Measurements from ENCODE around the gene ADAMTS9.

Gene ADAMTS9

GRCh38 chr3:64574194-64574593, 113.6 kb downstream of the ADAMTS9 start:
- Histone ChIP-seq H3K9me3 (replicated peaks in 1 of 2; ENCODE audit: control insufficient read depth in 2 of 2, insufficient read depth in 1 of 2, low read depth in 1 of 2, low read length in 2 of 2) (no peaks in the 10 kb centered on the region), H3K27ac (replicated peaks; ENCODE audit: low read length) (no peak overlapping the region), H2BK15ac (ENCODE audit: low read length) (no peak overlapping the region), H2AFZ (ENCODE audit: low read length) (no peak overlapping the region), H3K4me2 (ENCODE audit: insufficient read depth, low read length, poor library complexity, severe bottlenecking) (no peak overlapping the region), H2BK12ac (ENCODE audit: low read length) (no peak overlapping the region), H3K36me3 (replicated peaks in 1 of 2; ENCODE audit: control insufficient read depth in 2 of 2, insufficient read depth in 2 of 2, low read length in 2 of 2) (peaks cover 0 to 3% of the 10 kb centered on the region in 2 donors), H3K4me1 (ENCODE audit: control insufficient read depth in 2 of 2, insufficient read depth in 1 of 2, low read depth in 1 of 2, low read length in 2 of 2) (peaks cover 7 to 12% of the 10 kb centered on the region in 2 donors), H2BK5ac (ENCODE audit: low read length) (no peak overlapping the region), H3K18ac (ENCODE audit: low read length) (no peak overlapping the region), H3K27me3 (ENCODE audit: control insufficient read depth in 3 of 3, insufficient read depth in 3 of 3, low read depth in 1 of 3, low read length in 3 of 3) (no peaks in the 10 kb centered on the region), H3K23ac (ENCODE audit: low read depth, low read length, poor library complexity) (no peak overlapping the region), H3K79me1 (ENCODE audit: low read depth, low read length) (no peaks in the 10 kb centered on the region), H3K4me3 (ENCODE audit: low read length in 2 of 2) (no peak overlapping the region), H4K8ac (ENCODE audit: low read depth, low read length) (no peak overlapping the region), H3K14ac (ENCODE audit: low read length) (no peak overlapping the region), H3K4ac (ENCODE audit: low read length) (no peak overlapping the region), H4K91ac (ENCODE audit: low read depth, low read length, poor library complexity) (no peak overlapping the region), H2BK120ac (ENCODE audit: low read depth, low read length) (no peak overlapping the region), H2AK5ac (ENCODE audit: low read depth, low read length) (no peak overlapping the region), H3K9ac (ENCODE audit: low read depth, low read length, poor library complexity) (no peak overlapping the region)
- no peak for DNase-seq (ENCODE audit: low spot score)
- WGBS, 2 donors (ENCODE audit: extremely low coverage in 2 of 2, insufficient read length in 2 of 2, insufficient replicate concordance in 1 of 2): no CpG with 5 or more reads among the region's 2 CpGs

- H3K27me3 ChIP-seq (ENCODE audit: control insufficient read depth in 3 of 3, insufficient read depth in 3 of 3, low read depth in 1 of 3, low read length in 3 of 3): no peaks in the 10 kb centered on the region
- H3K4me3 ChIP-seq (ENCODE audit: low read length in 2 of 2): no peak overlapping the region
- H3K23ac ChIP-seq (ENCODE audit: low read depth, low read length, poor library complexity): no peak overlapping the region
- peaks cover 0 to 7% of the 10 kb centered on the region in 2 donors for H3K4me1 ChIP-seq (ENCODE audit: control insufficient read depth in 2 of 2, insufficient read depth in 1 of 2, low read depth in 1 of 2, low read length in 2 of 2)
- no peak overlapping the region for H4K8ac ChIP-seq (ENCODE audit: low read depth, low read length)
- H2BK5ac ChIP-seq (ENCODE audit: low read length): no peak overlapping the region
- no peak overlapping the region for H2BK12ac ChIP-seq (ENCODE audit: low read length)
- no CpG with 5 or more reads among the region's 1 CpG for WGBS, 2 donors (ENCODE audit: extremely low coverage in 2 of 2, insufficient read length in 2 of 2, insufficient replicate concordance in 1 of 2)
- H3K9ac ChIP-seq (ENCODE audit: low read depth, low read length, poor library complexity): no peak overlapping the region
- H3K4ac ChIP-seq (ENCODE audit: low read length): no peak overlapping the region
- no peak overlapping the region for H3K4me2 ChIP-seq (ENCODE audit: insufficient read depth, low read length, poor library complexity, severe bottlenecking)
- no peak overlapping the region for H2AK5ac ChIP-seq (ENCODE audit: low read depth, low read length)
- H2BK15ac ChIP-seq (ENCODE audit: low read length): no peak overlapping the region
- no peak overlapping the region for H2BK120ac ChIP-seq (ENCODE audit: low read depth, low read length)
- no peak overlapping the region for H4K91ac ChIP-seq (ENCODE audit: low read depth, low read length, poor library complexity)
- no peaks in the 10 kb centered on the region for H3K9me3 ChIP-seq (replicated peaks in 1 of 2; ENCODE audit: control insufficient read depth in 2 of 2, insufficient read depth in 1 of 2, low read depth in 1 of 2, low read length in 2 of 2)
- H3K18ac ChIP-seq (ENCODE audit: low read length): no peak overlapping the region
- no peak overlapping the region for H3K14ac ChIP-seq (ENCODE audit: low read length)
- H3K27ac ChIP-seq (replicated peaks; ENCODE audit: low read length): no peak overlapping the region
- no peaks in the 10 kb centered on the region for H3K79me1 ChIP-seq (ENCODE audit: low read depth, low read length)
- no peak overlapping the region for H2AFZ ChIP-seq (ENCODE audit: low read length)
- DNase-seq (ENCODE audit: low spot score): no peak
- peaks cover 0 to 3% of the 10 kb centered on the region in 2 donors for H3K36me3 ChIP-seq (replicated peaks in 1 of 2; ENCODE audit: control insufficient read depth in 2 of 2, insufficient read depth in 2 of 2, low read length in 2 of 2)
Observed at GRCh38 chr3:64571982-64572381, 115.8 kb downstream of the ADAMTS9 start.

- H2BK120ac ChIP-seq (ENCODE audit: low read depth, low read length): no peak overlapping the region
- no peaks in the 10 kb centered on the region for H3K36me3 ChIP-seq (replicated peaks in 1 of 2; ENCODE audit: control insufficient read depth in 2 of 2, insufficient read depth in 2 of 2, low read length in 2 of 2)
- H3K9me3 ChIP-seq (replicated peaks in 1 of 2; ENCODE audit: control insufficient read depth in 2 of 2, insufficient read depth in 1 of 2, low read depth in 1 of 2, low read length in 2 of 2): no peaks in the 10 kb centered on the region
- no peak overlapping the region for H4K8ac ChIP-seq (ENCODE audit: low read depth, low read length)
- no peak overlapping the region for H3K4me2 ChIP-seq (ENCODE audit: insufficient read depth, low read length, poor library complexity, severe bottlenecking)
- H2AFZ ChIP-seq (ENCODE audit: low read length): no peak overlapping the region
- H3K14ac ChIP-seq (ENCODE audit: low read length): no peak overlapping the region
- H2BK5ac ChIP-seq (ENCODE audit: low read length): no peak overlapping the region
- no peak overlapping the region for H2BK12ac ChIP-seq (ENCODE audit: low read length)
- no peak overlapping the region for H2BK15ac ChIP-seq (ENCODE audit: low read length)
- H4K91ac ChIP-seq (ENCODE audit: low read depth, low read length, poor library complexity): no peak overlapping the region
- no peak overlapping the region for H3K4ac ChIP-seq (ENCODE audit: low read length)
- peaks cover 5 to 8% of the 10 kb centered on the region in 2 donors for H3K4me1 ChIP-seq (ENCODE audit: control insufficient read depth in 2 of 2, insufficient read depth in 1 of 2, low read depth in 1 of 2, low read length in 2 of 2)
- no CpG with 5 or more reads among the region's 5 CpGs for WGBS, 2 donors (ENCODE audit: extremely low coverage in 2 of 2, insufficient read length in 2 of 2, insufficient replicate concordance in 1 of 2)
- H3K9ac ChIP-seq (ENCODE audit: low read depth, low read length, poor library complexity): no peak overlapping the region
- no peak for DNase-seq (ENCODE audit: low spot score)
- no peak overlapping the region for H3K4me3 ChIP-seq (ENCODE audit: low read length in 2 of 2)
- no peak overlapping the region for H3K23ac ChIP-seq (ENCODE audit: low read depth, low read length, poor library complexity)
- no peak overlapping the region for H2AK5ac ChIP-seq (ENCODE audit: low read depth, low read length)
- H3K18ac ChIP-seq (ENCODE audit: low read length): no peak overlapping the region
- H3K27me3 ChIP-seq (ENCODE audit: control insufficient read depth in 3 of 3, insufficient read depth in 3 of 3, low read depth in 1 of 3, low read length in 3 of 3): no peaks in the 10 kb centered on the region
- H3K27ac ChIP-seq (replicated peaks; ENCODE audit: low read length): no peak overlapping the region
- H3K79me1 ChIP-seq (ENCODE audit: low read depth, low read length): no peaks in the 10 kb centered on the region
Observed at GRCh38 chr3:64568895-64569517, 118.8 kb downstream of the ADAMTS9 start.

GRCh38 chr3:64566859-64567258, 120.9 kb downstream of the ADAMTS9 start:
- no peaks in the 10 kb centered on the region for H3K9me3 ChIP-seq (replicated peaks in 1 of 2; ENCODE audit: control insufficient read depth in 2 of 2, insufficient read depth in 1 of 2, low read depth in 1 of 2, low read length in 2 of 2)
- no peak overlapping the region for H3K4me2 ChIP-seq (ENCODE audit: insufficient read depth, low read length, poor library complexity, severe bottlenecking)
- H3K14ac ChIP-seq (ENCODE audit: low read length): no peak overlapping the region
- H3K79me1 ChIP-seq (ENCODE audit: low read depth, low read length): no peaks in the 10 kb centered on the region
- no peak for DNase-seq (ENCODE audit: low spot score)
- WGBS, 2 donors (ENCODE audit: extremely low coverage in 2 of 2, insufficient read length in 2 of 2, insufficient replicate concordance in 1 of 2): no CpG with 5 or more reads among the region's 3 CpGs
- H3K27ac ChIP-seq (replicated peaks; ENCODE audit: low read length): no peak overlapping the region
- no peak overlapping the region for H4K8ac ChIP-seq (ENCODE audit: low read depth, low read length)
- H2BK120ac ChIP-seq (ENCODE audit: low read depth, low read length): no peak overlapping the region
- H3K9ac ChIP-seq (ENCODE audit: low read depth, low read length, poor library complexity): no peak overlapping the region
- peaks cover 8 to 12% of the 10 kb centered on the region in 2 donors for H3K4me1 ChIP-seq (ENCODE audit: control insufficient read depth in 2 of 2, insufficient read depth in 1 of 2, low read depth in 1 of 2, low read length in 2 of 2)
- H3K23ac ChIP-seq (ENCODE audit: low read depth, low read length, poor library complexity): no peak overlapping the region
- no peak overlapping the region for H2BK5ac ChIP-seq (ENCODE audit: low read length)
- no peak overlapping the region for H4K91ac ChIP-seq (ENCODE audit: low read depth, low read length, poor library complexity)
- no peak overlapping the region for H3K4ac ChIP-seq (ENCODE audit: low read length)
- no peak overlapping the region for H2BK15ac ChIP-seq (ENCODE audit: low read length)
- no peak overlapping the region for H2BK12ac ChIP-seq (ENCODE audit: low read length)
- no peaks in the 10 kb centered on the region for H3K27me3 ChIP-seq (ENCODE audit: control insufficient read depth in 3 of 3, insufficient read depth in 3 of 3, low read depth in 1 of 3, low read length in 3 of 3)
- H3K18ac ChIP-seq (ENCODE audit: low read length): no peak overlapping the region
- no peak overlapping the region for H3K4me3 ChIP-seq (ENCODE audit: low read length in 2 of 2)
- H2AFZ ChIP-seq (ENCODE audit: low read length): no peak overlapping the region
- H2AK5ac ChIP-seq (ENCODE audit: low read depth, low read length): no peak overlapping the region
- no peaks in the 10 kb centered on the region for H3K36me3 ChIP-seq (replicated peaks in 1 of 2; ENCODE audit: control insufficient read depth in 2 of 2, insufficient read depth in 2 of 2, low read length in 2 of 2)

Measured in neuronal stem cell (in vitro differentiated cells).